Measurements from ENCODE around the gene ERRFI1.

DNA sequence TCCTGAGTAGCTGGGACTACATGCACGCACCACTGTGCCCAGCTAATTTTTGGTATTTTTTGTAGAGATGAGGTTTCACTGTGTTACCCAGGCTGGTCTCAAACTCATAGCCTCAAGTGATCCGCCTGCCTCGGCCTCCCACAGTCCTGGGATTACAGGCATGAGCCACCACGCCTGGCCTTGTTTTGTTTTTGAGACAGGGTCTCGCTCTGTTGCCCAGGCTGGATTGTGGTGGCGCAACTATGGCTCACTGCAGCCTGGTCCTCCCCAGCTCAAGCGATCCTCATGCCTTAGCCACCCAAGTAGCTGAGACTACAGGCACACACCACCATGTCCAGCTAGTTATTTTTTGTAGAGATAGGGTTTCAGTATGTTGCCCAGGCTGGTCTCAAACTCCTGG is 38.6 kb downstream of the ERRFI1 start:
- TF ChIP-seq GATA2 (IDR thresholded peaks at IDR 0.05; ENCODE audit: low read depth, low read length) (no peak), GATA3 (IDR thresholded peaks at IDR 0.05; ENCODE audit: low read depth, low read length) (no peak)

Data from SH-SY5Y (cell line).